ENCODE data around the gene FMNL2.

FMNL2 gene

DNA sequence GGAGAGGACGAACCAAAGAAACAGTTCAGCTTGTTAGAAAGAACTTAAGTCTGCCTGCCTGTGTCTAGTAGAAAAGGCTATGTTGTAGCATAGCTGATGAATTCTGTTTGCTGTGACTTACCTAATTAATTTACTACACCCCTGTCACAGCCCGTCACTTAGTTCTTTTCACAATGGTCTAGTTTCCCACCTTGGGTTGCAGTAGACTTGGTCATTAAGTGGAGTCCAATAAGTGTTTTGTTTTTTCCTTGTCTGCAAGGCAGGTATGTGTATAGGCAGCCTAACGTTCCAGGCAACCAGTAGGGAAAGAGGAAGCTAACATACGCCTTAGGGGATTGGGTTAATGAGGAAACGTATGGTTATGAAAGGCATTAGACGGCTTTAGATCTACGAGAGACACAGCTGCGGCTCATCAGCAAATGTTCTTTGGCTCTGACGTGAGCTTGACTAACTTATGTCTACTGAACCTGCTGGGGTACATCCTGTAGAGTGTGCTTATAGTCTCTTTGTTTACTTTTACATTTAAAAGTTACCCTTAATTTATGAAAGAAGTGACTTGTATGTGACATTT is 202.2 kb downstream of the FMNL2 start:
- POLR2A ChIA-PET (ENCODE audit: low non-redundant PET) = no interaction called here
- TF ChIP-seq, protein P1, sequence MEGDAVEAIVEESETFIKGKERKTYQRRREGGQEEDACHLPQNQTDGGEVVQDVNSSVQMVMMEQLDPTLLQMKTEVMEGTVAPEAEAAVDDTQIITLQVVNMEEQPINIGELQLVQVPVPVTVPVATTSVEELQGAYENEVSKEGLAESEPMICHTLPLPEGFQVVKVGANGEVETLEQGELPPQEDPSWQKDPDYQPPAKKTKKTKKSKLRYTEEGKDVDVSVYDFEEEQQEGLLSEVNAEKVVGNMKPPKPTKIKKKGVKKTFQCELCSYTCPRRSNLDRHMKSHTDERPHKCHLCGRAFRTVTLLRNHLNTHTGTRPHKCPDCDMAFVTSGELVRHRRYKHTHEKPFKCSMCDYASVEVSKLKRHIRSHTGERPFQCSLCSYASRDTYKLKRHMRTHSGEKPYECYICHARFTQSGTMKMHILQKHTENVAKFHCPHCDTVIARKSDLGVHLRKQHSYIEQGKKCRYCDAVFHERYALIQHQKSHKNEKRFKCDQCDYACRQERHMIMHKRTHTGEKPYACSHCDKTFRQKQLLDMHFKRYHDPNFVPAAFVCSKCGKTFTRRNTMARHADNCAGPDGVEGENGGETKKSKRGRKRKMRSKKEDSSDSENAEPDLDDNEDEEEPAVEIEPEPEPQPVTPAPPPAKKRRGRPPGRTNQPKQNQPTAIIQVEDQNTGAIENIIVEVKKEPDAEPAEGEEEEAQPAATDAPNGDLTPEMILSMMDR (conservative IDR thresholded peaks at IDR 0.05; ENCODE audit: low read depth) = no peak

GRCh38 chr2:152539424-152539823 is 204.4 kb downstream of the FMNL2 start:
- ChIA-PET CTCF (no interaction called here), POLR2A (ENCODE audit: low non-redundant PET) (no interaction called here)
- DNase-seq (ENCODE audit: low spot score) = no peak
- TF ChIP-seq, protein P1 (conservative IDR thresholded peaks at IDR 0.05; ENCODE audit: low read depth) = no peak
- H3K27ac ChIP-seq = no peak overlapping the region

More for the DNA sequence above, 202.2 kb downstream of the FMNL2 start:
- DNase-seq (ENCODE audit: low spot score) = no peak
- no peak overlapping the region for H3K27ac ChIP-seq
- CTCF ChIA-PET = no interaction called here

DNA sequence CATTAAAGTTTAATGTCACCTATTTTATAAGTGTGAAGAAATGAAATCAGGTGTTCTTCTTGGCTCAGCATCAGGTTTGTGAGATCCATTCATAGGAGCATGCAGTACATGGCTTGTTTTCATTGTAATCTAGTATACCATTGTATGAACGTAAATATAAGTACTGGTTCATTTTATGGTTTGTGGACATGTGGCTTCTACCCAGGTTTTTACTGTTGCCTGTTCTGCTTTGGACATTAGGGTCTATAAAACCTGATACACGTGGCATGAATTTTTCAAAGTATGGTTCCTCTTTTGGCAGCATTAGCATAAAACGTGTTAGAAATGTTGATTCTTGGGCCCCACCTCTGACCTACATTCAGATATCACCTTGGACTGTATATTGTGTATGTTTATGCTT is 206.7 kb downstream of the FMNL2 start:
- DNase-seq (ENCODE audit: low spot score) = no peak
- POLR2A ChIA-PET (ENCODE audit: low non-redundant PET) = no interaction called here
- TF ChIP-seq, protein P1 (conservative IDR thresholded peaks at IDR 0.05; ENCODE audit: low read depth) = no peak
- CTCF ChIA-PET = interaction anchor here (0.6 to 0.7 kb wide), 2 partner anchors 148 to 496 kb away, joined by 3 to 5 read pairs; no protein-coding TSS in a partner anchor
- no peak overlapping the region for H3K27ac ChIP-seq

DNA sequence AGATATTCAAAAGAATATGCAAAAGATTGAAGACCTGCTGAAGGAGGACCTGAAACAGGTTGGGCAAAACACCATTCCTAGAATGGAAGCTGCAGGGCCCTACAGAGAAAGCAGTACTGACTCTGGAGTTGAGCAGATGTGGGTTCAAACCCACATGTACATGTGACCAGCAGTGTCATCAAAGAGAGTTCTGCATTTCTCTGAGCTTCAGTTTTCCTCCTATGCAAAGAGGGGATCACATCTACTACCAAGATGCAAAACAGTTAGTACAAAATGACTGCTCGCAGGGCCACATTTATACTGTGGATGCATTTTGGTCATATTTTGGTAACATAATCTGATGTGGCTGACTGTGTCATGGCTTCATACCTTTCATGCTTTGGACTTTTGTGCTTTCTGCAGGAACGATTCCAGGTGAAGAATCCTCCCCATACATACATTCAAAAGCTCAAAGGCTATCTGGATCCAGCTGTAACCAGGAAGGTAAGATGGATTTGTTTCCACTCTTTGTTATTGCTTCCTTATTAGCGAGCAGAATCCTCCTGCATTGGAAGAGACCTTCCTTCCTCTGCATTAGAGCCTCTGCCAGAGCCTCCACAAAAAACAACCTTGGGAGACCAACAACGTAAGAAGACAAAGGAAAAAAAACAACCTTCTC is 207.5 kb downstream of the FMNL2 start:
- peak overlapping the region; percentile 81; the same call in 1 of the 2 replicates for H3K27ac ChIP-seq
- TF ChIP-seq, protein P1 (conservative IDR thresholded peaks at IDR 0.05; ENCODE audit: low read depth) = no peak
- ChIA-PET POLR2A (ENCODE audit: low non-redundant PET) (no interaction called here), CTCF (interaction anchor here (0.6 to 0.7 kb wide), 2 partner anchors 148 to 496 kb away, joined by 3 to 5 read pairs; no protein-coding TSS in a partner anchor)
- no peak for DNase-seq (ENCODE audit: low spot score)

DNA sequence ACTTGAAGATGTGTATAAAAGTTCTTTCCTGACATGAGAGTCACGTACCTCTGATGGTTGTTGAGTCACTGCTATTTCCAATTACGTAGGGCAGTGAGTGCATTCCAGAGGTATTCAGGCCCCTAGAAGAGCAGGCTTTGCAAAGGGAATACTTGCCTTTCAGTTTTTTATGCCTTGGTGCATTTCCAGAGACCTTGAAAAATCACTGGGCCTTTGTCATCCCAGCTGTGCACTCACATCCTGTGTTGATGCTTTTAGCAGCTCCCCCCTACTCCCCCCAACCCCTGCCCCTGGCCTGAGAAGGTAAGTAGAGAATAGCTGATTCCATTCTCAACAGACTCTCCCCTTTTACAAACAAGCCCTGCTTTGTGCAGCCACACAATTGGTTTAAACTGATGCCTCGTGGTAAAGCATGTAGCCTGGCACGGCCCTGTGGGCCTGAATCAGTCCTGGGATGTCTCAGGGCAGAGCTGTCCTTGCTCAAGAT is 208.1 kb downstream of the FMNL2 start:
- TF ChIP-seq, protein P1 (conservative IDR thresholded peaks at IDR 0.05; ENCODE audit: low read depth) = no peak
- POLR2A ChIA-PET (ENCODE audit: low non-redundant PET) = no interaction called here
- DNase-seq (ENCODE audit: low spot score) = peak; percentile 81
- CTCF ChIA-PET = no interaction called here
- peak overlapping the region; percentile 81 for H3K27ac ChIP-seq

DNA sequence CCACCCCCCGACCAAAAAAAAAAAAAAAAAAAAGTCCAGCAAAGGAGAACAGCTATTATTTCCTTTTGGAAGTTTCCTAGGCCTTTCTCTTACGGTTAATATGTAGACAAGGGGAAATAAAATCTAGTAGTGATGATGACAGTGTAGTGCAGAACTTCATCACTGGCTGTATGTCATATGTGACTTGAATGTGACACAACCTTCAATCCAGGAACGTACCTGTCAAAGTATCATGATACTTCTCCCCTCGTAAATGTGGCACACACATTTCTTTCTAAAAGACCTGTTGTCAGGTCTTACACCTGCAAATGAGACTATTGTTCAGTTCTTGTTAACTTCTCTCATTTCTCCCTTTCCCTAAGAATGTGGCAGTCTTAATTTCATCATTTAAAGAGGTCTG is 208.7 kb downstream of the FMNL2 start:
- DNase-seq (ENCODE audit: low spot score) = no peak
- H3K27ac ChIP-seq = no peak overlapping the region
- CTCF ChIA-PET = no interaction called here
- POLR2A ChIA-PET (ENCODE audit: low non-redundant PET) = no interaction called here
- TF ChIP-seq, protein P1 (conservative IDR thresholded peaks at IDR 0.05; ENCODE audit: low read depth) = no peak
